ENCODE data around the gene ARHGEF16.

Gene ARHGEF16

GRCh38 chr1:3457910-3458883, 3.7 kb downstream of the ARHGEF16 start:
- no peak for DNase-seq

GRCh38 chr1:3459051-3459908, 4.8 kb downstream of the ARHGEF16 start:
- no peak for DNase-seq

GRCh38 chr1:3459940-3460671, 5.6 kb downstream of the ARHGEF16 start:
- no peak for DNase-seq

- DNase-seq: no peak
Measured at GRCh38 chr1:3460672-3461131, 6.2 kb downstream of the ARHGEF16 start.

GRCh38 chr1:3461238-3461933, 6.9 kb downstream of the ARHGEF16 start:
- DNase-seq: no peak

GRCh38 chr1:3461934-3462275, 7.4 kb downstream of the ARHGEF16 start:
- no peak for DNase-seq

GRCh38 chr1:3462356-3463012, 8.0 kb downstream of the ARHGEF16 start:
- no peak for DNase-seq

GRCh38 chr1:3463013-3463385, 8.5 kb downstream of the ARHGEF16 start:
- no peak for DNase-seq

- DNase-seq: no peak
Measured at GRCh38 chr1:3463408-3463863, 9.0 kb downstream of the ARHGEF16 start.

GRCh38 chr1:3463891-3464648, 9.6 kb downstream of the ARHGEF16 start:
- DNase-seq: no peak

GRCh38 chr1:3464649-3465025, 10.2 kb downstream of the ARHGEF16 start:
- no peak for DNase-seq

- no peak for DNase-seq
Measured at GRCh38 chr1:3465091-3465934, 10.8 kb downstream of the ARHGEF16 start.

- DNase-seq: no peak
Measured at GRCh38 chr1:3465935-3466321, 11.5 kb downstream of the ARHGEF16 start.

GRCh38 chr1:3466366-3467075, 12.1 kb downstream of the ARHGEF16 start:
- no peak for DNase-seq

GRCh38 chr1:3467096-3468036, 12.9 kb downstream of the ARHGEF16 start:
- no peak for DNase-seq

- no peak for DNase-seq
Measured at GRCh38 chr1:3468236-3469103, 14.0 kb downstream of the ARHGEF16 start.

Measured in NCI-H187 (cell line).